Measurements from ENCODE around the gene CHODL.

The CHODL gene

DNA sequence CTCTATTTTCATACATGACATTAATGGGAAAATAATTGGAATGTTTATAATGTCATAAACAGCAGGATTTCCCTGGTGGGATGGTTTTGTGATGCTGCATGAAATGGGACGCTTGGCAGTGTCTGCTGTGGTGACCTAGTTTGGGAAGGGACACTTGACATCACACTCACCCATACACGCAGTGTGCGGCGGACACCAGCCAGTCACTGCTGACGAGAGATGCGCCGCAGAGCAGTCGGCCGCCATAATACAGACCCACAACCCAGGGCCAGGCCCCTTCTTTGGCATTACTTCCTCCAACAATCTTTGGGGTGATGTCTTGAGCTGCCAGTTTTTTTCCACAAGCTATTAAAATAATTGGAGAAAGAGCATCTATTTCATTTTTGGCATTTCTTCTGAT, 49.5 kb downstream of the CHODL start:
- DNase-seq, result no peak

DNA sequence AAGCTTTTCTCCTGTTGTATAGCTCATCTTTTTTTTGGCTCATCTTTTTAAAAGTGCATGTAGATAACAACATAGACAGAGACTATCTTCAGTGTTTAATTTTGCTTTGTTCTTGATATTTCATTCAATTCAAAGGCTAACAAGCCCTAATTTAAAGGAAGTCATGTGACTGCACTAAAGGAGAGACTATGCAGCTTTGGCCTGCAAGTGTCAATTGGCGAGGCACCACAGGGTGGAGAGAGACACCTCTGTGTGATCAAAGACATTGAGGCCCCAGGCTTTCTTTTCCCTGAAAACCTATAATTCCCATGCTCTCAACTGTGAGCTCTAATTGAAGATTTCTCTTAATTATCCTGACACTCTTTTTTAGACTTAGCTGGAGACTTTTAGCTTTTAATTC, 53.6 kb downstream of the CHODL start:
- no peak for DNase-seq
